22Rv1 (cell line): ENCODE data around the gene CFLAR.

Source experiments
- CTCF ChIP-seq: fragments of 450-650 bp; IDR thresholded peaks from 2 replicates; pipeline ENCODE4 v1.5.1; 2017; ENCODE audit warnings: mild to moderate bottlenecking
- ZFX ChIP-seq: fragments of 450-650 bp; IDR thresholded peaks from 2 replicates; pipeline ENCODE4 v1.6.1; 2017; ENCODE audit warnings: antibody characterized with exemption, borderline replicate concordance

- TF ChIP-seq CTCF (no peak), ZFX (no peak)
Observed at GRCh38 chr2:201072201-201072530, 43.8 kb upstream of the CFLAR start.
